ENCODE data around the gene SH3BP5.

Gene SH3BP5

GRCh38 chr3:15279671-15280402 lies 52.5 kb downstream of the SH3BP5 start:
- DNase-seq (ENCODE audit: low read depth in 2 of 2, low spot score in 1 of 2) = no peak

DNA sequence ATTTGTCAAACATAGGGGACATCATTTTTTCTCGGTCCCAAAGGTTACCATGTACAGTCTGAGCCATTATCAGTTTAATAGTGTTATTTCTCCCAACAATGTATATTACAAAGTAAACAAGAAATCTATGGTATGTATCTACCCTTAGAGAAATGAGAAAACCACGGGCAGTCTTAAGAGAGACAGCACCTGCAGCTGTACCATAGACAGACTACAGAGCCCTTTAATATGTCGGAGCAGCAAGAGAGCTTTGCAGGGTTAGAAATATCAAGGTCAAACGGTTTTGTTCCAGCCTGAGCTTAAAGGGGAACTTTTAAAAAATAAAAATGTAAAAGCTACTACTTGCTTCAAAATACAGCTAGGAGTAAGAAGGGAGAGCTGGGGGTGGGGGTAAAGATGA lies 53.2 kb downstream of the SH3BP5 start:
- no peak for DNase-seq (ENCODE audit: low read depth in 2 of 2, low spot score in 1 of 2)

DNA sequence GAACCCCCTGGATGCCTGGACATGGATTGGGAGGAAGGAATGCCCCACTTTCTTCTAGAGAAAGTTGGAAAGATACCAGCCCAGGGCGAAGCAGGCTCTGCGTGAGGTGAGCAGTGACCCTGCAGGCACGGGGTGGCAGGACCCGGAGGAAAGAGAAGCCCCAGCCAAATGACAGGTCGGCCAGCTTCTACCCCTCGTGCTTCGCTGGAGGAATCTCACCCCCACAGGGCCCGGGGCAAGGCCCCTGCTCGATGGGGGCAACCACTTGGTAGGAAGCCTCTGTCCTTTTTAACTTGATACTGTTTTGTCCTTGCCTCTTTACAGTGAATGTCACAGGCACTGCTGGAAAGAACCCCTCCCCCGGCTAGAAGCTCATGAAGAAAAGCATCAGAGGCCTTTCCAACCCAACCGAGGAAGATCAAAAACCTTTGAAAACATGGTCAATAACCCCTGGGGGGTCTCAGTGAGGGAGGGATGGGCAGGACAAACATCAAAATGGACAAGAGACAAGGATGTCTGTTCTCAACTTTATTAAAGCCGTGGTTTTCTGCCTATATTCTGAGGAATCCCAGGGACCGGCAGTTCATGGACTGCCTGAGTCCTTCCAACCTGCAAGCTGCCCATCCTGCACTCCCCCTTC lies 54.4 kb downstream of the SH3BP5 start:
- no peak for DNase-seq (ENCODE audit: low read depth in 2 of 2, low spot score in 1 of 2)

DNA sequence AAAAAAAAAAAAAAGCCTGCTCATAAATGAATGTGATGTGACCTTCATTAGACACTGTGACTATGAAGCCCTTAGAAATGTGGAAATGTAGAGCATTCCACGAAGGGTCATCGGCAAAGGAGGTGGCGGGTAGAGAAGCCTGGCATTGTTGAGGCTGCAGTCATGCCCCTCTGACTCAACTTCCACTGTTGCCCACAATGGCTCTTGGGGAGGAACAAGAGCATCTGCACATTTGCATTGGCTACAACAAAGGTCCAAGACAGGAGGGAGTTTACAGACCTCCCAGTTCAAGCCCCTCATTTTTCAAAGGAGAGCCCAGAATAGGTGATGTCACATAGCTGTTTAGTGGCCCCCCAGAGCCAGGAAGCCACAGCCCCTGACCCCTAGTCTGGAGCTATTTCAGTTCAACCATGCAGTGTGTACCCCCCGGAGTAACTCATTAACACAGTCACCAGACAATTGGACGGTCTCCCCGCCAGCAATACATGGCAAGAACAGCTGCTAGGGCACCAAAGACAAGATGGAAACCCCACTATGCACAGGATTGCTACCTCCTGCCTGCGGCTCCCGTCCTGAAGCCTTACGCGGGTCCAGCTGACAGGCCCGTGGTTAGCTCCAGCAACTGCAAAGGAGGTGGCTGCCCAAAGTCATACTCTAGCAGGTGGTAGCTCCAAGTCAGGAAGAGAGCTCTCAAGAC lies 56.2 kb downstream of the SH3BP5 start:
- DNase-seq (ENCODE audit: low read depth in 2 of 2, low spot score in 1 of 2) = no peak

DNA sequence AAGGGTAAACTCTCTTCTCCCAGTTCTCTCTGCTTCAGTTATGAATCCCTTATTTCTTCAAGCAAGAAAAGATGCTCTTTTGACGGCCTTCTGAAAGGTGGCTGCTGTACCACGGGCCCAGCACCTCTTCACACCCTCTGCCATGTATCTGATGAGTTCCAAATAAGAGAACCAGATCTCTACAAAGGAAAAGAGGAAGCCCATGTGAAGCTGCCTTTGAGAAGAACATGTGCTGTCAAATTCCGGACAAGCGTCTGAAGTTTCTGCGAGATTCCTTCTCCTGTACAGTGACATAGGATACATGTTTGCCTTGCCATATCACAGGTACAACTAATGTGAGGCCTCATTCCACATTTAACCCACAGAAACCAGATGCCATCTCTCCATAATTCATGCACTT lies 59.2 kb downstream of the SH3BP5 start:
- DNase-seq (ENCODE audit: low read depth in 2 of 2, low spot score in 1 of 2) = no peak

DNA sequence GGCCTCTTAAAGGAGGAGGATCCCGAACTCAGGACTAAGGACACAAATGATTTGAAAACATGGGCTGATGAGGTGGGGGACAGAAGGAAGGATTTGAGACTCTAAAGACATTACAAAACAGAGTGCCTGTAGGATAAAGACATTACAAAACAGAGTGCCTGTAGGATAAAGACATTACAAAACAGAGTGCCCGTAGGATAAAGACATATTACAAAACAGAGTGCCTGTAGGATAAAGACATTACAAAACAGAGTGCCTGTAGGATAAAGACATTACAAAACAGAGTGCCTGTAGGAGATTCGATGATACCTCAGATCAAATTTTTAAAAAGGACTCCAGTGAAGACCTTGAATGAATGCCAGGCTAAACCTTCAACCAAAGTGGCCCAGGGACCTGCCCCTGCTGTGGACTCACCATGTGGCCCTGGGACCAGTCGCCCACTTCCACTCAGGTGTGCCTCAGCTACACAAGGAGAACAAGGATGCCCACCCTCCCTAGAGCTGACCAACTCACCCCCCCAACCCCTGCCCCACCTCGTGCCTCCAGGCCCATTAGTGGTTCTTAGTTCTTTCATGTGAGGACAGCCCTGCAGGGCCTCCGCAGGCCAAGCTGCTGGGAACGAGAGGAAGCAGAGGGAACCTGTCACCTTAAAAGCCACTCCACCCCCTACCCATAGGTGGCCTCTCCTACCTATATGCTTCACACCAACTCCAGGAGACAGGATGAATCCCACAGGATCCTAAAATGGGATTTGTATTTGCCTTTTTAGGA lies 59.8 kb downstream of the SH3BP5 start:
- no peak for DNase-seq (ENCODE audit: low read depth in 2 of 2, low spot score in 1 of 2)

DNA sequence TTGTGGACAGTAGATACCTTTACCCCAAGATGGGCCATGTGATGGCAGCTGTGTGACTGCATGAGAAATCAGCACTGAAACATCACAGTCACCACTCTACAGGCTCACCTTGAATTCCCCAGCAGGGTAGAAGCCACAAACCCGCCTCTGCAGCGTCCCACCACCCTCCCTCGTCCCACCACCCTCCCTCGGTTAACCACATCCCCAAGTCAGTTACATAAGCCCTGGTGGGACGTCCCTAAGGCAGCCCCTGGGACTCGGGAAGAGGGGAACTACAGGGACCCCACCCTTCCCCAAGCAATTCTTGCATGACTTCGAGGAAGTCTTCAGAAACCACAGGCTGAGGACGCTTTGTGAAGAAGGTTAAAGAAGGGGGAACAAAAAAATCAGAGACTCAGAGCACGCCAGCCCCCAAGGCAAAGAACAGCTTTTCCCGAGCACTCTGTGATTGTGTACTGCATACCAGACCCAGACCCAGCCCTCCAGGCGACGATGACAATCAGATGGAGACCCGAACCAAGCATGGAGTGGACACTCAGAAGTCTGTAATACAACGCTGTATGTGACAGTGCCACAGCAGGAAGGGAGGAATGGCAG lies 60.5 kb downstream of the SH3BP5 start:
- DNase-seq (ENCODE audit: low read depth in 2 of 2, low spot score in 1 of 2) = peak; percentile 56 to 76

GRCh38 chr3:15271030-15271429 lies 61.4 kb downstream of the SH3BP5 start:
- DNase-seq (ENCODE audit: low read depth in 2 of 2, low spot score in 1 of 2) = no peak

DNA sequence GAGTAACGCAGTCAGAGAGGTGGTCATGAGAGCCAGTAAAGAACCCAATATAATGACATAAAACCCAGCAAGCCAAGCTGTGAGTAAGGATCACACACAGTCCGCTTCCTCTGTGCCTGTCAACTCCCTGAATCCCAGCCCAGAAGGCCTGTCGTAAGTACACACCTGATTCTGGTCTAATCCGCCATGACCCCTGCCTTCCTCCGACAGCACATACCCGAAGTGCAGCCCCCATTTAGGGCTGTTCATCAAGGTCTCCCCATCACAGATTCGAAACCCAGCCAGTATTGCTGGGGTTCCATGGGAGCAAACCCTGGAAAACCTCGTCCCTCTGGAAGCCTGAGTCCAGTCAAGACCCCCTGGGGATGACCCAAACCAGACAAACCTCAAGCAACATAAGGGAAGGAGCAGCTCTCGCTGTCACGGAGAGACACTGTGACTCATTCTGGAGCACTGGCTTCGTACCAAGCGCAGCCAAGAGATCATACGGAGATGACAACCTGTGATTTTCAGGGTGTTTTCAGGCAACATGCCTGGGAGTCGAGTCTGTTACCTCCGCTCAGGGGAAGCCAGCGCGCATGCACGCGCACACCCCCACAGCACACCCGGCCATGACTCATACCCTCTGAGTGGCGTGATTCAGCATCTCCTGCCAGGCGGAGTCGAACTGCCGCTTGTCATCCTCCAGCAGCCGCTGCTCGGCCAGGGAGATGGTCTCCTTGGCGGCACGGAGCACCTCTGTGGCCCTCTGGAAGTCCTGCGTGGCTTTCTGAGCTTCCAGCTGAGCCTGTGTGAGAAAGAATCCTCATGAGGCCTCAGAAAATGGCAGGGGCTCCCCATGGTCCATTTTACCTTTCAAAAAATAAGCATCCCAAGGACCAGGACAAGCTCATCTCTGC lies 63.0 kb downstream of the SH3BP5 start:
- peak; percentile 63 to 84 for DNase-seq (ENCODE audit: low read depth in 2 of 2, low spot score in 1 of 2)

- peak; percentile 63 to 70 for DNase-seq (ENCODE audit: low read depth in 2 of 2, low spot score in 1 of 2)
Measured at GRCh38 chr3:15268033-15268631, 64.3 kb downstream of the SH3BP5 start.

- no peak for DNase-seq (ENCODE audit: low read depth in 2 of 2, low spot score in 1 of 2)
Measured at GRCh38 chr3:15267502-15267901, 64.9 kb downstream of the SH3BP5 start.

DNA sequence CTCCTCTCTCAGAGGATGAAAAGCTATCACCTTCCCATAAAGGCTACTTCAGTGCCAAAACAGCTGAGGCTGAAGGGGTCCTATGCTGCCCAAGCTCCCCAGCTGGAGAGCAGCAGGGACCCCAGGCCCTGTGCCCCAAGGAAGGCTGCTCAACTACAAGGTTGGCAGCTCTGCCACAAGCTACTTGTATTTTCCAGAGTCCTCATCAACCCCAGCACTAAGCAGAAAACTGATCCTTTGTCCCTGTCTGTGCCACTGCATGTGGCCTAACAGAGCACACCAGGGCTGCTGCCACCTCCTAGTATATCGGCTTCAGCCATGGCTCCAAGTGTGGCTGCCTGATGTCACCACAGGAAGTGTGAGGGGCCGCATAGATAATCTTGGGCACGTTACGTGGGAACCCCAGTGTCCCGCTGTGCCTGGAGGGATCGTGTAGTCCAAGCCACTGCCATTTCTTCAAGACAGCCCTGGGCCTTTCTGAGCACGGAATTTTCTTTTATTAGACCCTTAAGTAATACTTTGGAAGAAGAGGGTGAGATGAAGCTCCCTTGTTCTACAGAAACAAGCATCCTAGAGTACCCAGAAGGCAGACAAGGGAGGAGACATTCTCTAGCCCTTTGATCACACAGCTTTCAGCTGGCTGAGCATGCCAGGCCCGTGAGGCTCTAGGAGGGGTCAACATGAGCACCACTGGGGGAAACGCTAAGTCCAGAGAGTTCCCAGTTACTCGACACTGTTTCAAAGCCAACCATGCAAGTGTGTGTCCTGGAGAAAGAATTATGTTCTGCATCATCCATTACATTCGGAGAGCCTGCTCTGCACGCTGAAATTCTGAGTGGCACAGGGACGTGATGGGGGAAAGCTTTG lies 65.6 kb downstream of the SH3BP5 start:
- DNase-seq (ENCODE audit: low read depth in 2 of 2, low spot score in 1 of 2) = no peak

- no peak for DNase-seq (ENCODE audit: low read depth in 2 of 2, low spot score in 1 of 2)
Measured at GRCh38 chr3:15265655-15266509, 66.5 kb downstream of the SH3BP5 start.

DNA sequence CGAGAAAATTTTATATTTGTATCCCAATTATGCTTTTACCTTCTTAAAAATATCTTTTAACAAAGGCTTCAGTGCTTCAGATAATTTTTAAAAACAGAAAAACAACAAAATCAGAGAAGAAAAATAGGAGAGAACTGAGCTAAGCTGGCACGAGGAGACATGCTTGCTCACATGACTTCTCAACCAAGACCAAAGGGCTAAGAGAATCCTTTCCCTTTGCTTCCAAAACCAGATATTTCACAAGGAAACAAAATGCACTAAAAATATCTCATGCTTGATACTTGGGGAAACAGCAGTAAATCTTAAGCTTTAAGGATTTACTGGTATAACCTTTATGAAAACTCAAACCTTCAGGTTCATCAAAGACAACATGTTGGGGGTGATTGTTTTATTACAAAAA lies 67.9 kb downstream of the SH3BP5 start:
- DNase-seq (ENCODE audit: low read depth in 2 of 2, low spot score in 1 of 2) = no peak

DNA sequence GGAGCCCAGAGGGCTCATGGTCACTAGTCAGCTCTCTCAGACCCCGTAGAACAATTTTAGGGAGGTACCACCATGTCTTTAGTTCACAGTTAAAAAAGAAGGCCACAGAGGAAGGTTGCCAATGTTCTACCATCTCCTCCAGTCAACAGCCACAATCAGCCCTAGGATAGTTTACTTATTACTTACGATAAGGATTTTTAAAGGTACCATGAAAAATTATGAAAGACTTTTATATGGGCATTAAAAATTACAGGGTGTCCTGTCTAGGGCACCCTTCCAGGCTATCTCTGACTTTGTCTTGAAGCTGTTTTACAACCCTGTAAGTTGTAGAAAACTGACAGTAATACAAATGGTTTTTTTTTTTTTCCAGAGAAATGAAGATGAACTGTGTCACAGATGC lies 68.5 kb downstream of the SH3BP5 start:
- no peak for DNase-seq (ENCODE audit: low read depth in 2 of 2, low spot score in 1 of 2)

- DNase-seq (ENCODE audit: low read depth in 2 of 2, low spot score in 1 of 2) = no peak
Measured at GRCh38 chr3:15263120-15263519, 69.3 kb downstream of the SH3BP5 start.

- no peak for DNase-seq (ENCODE audit: low read depth in 2 of 2, low spot score in 1 of 2)
Measured at GRCh38 chr3:15262021-15262420, 70.4 kb downstream of the SH3BP5 start.

- DNase-seq (ENCODE audit: low read depth in 2 of 2, low spot score in 1 of 2) = no peak
Measured at GRCh38 chr3:15261274-15261673, 71.1 kb downstream of the SH3BP5 start.
